HG03354 (cell line): ENCODE measurements around the gene ZP3.
"Not testable (repeated sequence)": the region's sequence is repeated elsewhere in the genome, so short reads cannot be mapped to it uniquely, and the experiment has no call there.

Experiments
- ATAC-seq: cut with Tn5 transposase; IDR thresholded peaks from one replicate; pipeline ENCODE4 v1.9.1; 2021; ENCODE audit warnings: mild to moderate bottlenecking; ENCODE audit not compliant: unreplicated experiment, poor library complexity, severe bottlenecking

The ZP3 gene

DNA sequence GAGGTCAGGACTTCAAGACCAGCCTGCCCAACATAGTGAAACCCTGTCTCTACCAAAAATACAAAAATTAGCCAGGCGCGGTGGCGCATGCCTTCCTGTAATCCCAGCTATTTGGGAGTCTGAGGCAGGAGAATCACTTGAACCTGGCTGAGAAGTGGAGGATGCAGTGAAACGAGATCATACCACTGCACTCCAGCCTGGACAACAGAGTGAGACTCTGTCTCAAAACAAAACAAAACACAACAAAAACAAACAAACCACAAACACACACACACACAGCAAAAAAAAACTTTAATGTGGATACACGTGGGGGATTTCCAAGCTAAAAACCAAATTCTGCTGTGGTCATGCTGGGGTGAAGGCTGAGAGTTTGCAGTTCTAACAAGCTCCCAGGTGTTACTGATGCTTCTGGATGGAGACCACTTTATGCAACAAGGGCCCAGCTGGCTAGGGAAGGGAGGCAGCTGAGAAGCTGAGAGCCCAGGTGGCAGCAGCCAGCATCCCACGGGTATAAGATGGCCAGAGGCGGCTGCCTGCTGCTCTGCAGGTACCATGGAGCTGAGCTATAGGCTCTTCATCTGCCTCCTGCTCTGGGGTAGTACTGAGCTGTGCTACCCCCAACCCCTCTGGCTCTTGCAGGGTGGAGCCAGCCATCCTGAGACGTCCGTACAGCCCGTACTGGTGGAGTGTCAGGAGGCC lies at the start of gene ZP3:
Gene ZP3 (plus strand): TSS at position 538 of the 699 bp plus-strand sequence. CDS start 15 bp downstream, at position 553.
- ATAC-seq: peak; percentile 75

DNA sequence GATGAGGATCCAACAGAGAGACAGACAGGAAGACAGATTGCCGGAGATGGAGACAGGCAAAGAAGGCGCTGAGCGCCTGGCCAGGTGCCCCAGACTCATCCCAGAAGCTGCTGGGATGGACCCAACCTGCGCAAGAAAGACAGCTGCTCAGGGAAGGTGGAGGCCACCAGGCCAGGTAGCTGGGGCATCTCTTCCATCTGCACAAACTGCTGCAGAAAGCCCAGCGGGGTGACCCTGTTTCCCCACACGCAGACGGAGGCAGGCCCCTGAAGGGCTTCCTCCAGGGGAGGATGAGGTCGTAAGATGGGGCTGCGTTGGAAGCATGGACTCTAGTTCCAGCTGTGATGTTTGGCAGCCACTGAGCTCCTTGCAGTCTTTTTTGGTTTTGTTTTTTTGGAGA lies 49.5 kb upstream of the ZP3 start:
- ATAC-seq: no peak

GRCh38 chr7:76377186-76377918 lies 47.4 kb upstream of the ZP3 start:
- ATAC-seq: no peak

- ATAC-seq: no peak
Measured at GRCh38 chr7:76380623-76380966, 44.2 kb upstream of the ZP3 start.

DNA sequence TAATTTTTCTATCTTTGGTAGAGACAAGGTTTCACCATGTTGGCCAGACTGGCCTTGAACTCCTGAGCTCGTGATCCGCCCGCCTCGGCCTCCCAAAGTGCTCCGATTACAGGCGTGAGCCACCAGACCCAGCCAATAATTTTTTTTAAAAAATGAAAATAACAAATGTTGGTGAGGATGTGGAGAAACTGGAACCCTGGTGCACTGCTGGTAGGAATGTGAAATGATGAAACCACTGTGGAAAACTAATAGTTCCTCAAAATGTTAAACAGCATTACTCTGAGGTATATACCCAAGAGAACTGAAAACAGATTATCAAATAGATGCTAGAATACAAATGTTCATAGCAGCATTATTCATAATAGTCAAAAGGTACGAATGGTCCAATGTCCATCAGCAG lies 42.9 kb upstream of the ZP3 start:
- ATAC-seq: no peak

DNA sequence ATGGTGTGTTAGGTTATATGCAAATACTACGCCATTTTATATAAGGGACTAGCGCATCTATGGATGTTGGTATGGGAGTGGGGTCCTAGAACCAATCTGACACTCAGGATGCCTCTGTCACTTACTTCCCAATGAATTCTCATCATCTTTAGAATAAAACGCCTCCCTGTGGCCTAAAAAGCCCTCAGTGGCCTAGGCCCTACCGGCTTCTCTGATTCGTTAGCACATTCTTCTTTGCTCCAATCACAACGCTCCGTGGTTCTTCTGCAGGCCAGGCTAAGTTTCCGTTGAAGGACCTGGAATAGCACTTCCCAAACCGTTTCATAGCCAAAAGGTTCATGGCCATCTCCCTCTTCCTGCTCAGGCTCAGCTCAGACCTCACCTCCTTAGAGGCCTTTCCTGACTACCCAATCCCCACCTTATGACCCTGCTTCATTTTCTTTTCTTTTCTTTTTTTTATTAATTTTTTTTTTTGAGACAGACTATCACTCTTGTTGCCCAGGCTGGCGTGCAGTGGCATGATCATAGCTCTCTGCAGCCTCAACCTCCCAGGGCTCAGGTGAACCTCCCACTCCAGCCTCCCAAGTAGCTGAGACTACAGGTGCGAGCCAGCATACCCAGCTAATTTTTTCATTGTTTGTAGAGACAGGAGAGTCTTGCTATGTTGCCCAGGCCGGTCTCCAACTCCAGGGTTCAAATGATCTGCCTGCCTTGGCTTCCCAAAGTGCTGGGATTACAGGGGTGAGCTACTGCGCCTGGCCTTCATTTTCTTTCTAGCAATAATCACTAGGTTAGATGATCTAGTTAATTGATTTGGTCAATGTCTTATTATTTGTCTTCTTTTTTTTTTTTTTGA lies 41.4 kb upstream of the ZP3 start:
- no peak for ATAC-seq

- ATAC-seq: no peak
Measured at GRCh38 chr7:76386691-76387260, 38.0 kb upstream of the ZP3 start.

GRCh38 chr7:76387789-76388188 lies 37.0 kb upstream of the ZP3 start:
- not testable (repeated sequence) for ATAC-seq

- no peak for ATAC-seq
Measured at GRCh38 chr7:76390092-76390491, 34.7 kb upstream of the ZP3 start.

- ATAC-seq: peak; percentile 1
Measured at GRCh38 chr7:76392531-76393115, 32.1 kb upstream of the ZP3 start.

GRCh38 chr7:76393116-76394031 lies 31.4 kb upstream of the ZP3 start:
- peak; percentile 89 for ATAC-seq

- no peak for ATAC-seq
Measured at GRCh38 chr7:76394957-76395356, 29.8 kb upstream of the ZP3 start.

DNA sequence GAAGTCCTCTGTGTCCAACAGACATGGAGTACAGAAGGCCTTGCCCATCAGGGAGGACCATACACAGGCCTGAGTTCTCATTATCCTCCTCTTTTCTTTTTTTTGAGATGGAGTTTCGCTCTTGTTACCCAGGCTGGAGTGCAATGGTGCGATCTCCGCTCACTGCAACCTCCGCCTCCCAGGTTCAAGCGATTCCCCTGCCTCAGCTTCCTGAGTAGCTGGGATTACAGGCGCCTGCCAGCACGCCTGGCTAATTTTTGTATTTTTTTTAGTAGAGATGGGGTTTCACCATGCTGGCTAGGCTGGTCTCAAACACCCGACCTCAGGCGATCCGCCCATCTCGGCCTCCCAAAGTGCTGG lies 29.2 kb upstream of the ZP3 start:
- not testable (repeated sequence) for ATAC-seq

DNA sequence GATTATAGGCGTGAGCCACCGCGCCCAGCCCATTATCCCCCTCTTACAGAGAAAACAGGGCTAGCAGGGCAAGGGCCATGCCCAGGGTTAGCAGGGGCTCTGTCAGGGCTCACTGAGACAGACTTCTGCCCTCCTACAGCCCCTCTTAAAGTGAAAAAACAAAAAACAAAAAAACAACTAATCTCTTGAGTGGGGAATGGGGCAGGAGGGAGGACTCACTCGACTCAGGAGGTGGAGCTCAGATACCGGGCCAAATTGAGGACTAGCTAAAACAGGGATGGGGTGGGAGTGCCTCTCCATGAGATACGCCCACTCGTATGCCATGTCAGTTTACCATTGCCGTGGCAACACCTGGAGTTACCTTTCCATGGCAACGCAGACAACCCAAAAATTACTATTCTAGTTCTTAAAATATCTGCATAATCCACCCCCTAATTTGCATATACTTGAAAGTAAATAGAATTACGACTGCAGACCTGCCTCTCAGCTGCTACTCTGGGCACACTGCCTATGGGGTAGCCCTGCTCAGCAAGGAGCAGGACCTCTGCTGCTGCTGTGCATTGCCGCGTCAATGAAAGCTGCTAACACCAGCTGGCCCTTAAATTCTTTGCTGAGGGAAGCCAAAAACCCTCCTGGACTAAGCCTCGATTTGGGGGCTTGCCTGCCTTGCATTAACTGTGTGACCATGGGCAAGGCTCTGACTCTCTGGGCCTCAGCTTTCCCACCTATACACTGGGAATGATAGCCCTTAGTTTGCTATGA lies 28.6 kb upstream of the ZP3 start:
- ATAC-seq: no peak

GRCh38 chr7:76396864-76397263 lies 27.9 kb upstream of the ZP3 start:
- no peak for ATAC-seq

- ATAC-seq: no peak
Measured at GRCh38 chr7:76397409-76398183, 27.2 kb upstream of the ZP3 start.

DNA sequence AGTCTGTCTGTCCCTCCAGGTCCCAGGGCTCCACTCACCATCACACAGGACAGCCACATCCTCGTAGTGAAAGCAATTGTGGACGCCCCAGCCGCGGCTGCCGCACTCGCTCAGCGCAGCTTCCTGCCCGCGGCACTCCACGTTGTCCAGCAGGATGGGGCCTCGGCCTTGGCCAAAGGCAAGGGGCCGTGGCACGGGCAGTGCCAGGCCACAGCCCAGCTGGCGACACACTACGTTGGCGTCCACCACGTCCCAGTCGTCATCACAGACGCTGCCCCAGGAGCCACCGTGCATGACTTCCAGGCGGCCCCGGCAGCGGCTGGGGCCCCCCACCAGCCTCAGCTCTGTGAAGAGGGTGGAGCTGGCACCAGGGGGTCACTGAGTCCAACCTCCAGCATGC lies 24.5 kb upstream of the ZP3 start:
- ATAC-seq: no peak

DNA sequence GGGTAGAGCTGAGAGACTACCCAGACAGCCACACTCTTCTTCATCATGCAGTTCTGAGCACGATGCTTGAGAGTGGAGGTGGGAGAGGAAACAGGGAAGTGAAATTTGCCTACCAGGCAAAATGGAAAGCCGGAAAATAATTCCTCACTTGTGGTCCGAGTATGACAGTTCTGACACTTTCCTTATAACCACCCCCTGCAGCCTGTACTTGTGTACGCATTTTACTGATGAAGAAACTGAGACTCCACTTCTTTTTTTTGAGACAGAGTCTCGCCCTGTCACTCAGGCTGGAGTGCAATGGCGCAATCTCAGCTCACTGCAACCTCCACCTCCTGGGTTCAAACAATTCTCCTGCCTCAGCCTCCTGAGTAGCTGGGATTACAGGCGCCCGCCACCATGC lies 21.7 kb upstream of the ZP3 start:
- not testable (repeated sequence) for ATAC-seq
